ENCODE measurements around the gene TIMP3. TPM values are rescaled to one million over a fixed set of nuclear protein-coding genes. Genes with fewer than 3 reads are reported as not detected.

Gene TIMP3
- total and polyA plus RNA-seq, 2 donors (not counting 1 experiment from before 2014, with no cell fraction given): not detected

DNA sequence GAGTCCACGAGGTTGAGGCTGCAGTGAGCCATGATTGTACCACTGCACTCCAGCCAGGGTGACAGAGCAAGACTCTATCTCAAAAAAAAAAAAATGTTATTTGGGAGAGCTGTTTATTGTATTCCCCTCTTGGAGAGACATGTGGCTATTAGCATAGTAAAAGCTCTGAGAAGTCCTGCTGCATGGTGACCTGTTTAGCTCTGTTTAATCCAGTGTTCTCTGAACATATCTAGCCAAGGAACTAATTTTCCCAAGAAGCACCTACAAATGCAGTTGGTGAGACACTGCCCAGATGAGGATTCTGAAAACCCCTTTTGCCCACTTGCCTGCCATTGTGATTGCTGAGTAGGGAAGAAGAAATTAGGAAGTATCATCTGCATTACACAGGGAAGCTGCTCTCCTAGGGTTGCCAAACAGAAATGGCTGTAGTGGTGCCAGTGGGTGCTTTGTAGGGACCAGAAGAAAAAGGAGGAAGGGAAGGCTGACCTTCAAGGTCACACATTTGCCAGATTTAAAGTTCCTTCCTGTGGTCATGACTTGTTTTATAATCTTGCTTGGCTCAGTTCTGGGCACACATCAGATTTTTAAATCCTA, 15.7 kb downstream of the TIMP3 start:
- H3K27ac Mint-ChIP-seq: no peak overlapping the region
- 100% methylated on average over 1 of the region's 1 CpG for WGBS (ENCODE audit: insufficient coverage)
- POLR2A ChIA-PET: no interaction called here

DNA sequence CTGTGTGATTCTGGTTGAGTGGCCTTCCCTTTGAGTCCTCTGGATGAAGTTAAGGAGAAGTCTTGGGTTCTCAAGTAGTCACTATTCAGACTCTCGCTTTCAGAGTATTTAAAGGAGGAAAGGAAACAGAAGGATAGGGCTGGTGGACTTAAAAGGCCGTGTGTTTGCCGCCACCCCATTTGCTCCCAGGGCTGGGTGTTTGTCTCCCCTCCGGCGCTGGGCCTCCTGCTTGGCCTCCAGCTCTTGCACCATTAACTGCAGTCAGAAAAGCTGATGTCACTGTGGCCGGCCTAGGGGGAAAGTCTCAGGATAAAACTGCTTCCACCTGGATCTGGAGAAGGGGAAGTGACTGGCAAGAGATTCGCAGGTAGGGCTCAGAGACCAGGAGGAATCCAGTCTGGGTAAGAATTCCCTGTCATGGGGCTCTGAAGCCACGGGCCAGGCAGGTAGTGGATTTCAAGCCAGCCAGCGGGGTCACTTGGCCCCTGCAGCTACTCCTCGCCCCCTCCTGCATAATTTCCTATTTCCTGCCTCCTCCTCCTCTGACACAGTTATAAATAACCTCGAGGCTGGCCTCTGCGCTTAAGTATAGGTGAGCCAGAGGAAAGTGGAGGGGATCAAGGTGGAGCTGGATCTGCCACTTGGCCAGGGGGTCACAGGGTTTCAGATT, 17.1 kb downstream of the TIMP3 start:
- intact Hi-C loops (cut with micrococcal nuclease): no loop called here
- TF ChIP-seq EZH2 (IDR thresholded peaks at IDR 0.05; ENCODE audit: borderline replicate concordance, insufficient read depth, low read depth, low read length, poor library complexity, severe bottlenecking): no peak
- TF ChIP-seq, protein P1, sequence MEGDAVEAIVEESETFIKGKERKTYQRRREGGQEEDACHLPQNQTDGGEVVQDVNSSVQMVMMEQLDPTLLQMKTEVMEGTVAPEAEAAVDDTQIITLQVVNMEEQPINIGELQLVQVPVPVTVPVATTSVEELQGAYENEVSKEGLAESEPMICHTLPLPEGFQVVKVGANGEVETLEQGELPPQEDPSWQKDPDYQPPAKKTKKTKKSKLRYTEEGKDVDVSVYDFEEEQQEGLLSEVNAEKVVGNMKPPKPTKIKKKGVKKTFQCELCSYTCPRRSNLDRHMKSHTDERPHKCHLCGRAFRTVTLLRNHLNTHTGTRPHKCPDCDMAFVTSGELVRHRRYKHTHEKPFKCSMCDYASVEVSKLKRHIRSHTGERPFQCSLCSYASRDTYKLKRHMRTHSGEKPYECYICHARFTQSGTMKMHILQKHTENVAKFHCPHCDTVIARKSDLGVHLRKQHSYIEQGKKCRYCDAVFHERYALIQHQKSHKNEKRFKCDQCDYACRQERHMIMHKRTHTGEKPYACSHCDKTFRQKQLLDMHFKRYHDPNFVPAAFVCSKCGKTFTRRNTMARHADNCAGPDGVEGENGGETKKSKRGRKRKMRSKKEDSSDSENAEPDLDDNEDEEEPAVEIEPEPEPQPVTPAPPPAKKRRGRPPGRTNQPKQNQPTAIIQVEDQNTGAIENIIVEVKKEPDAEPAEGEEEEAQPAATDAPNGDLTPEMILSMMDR (IDR thresholded peaks at IDR 0.05): no peak
- Mint-ChIP-seq H3K9me3 (ENCODE audit: insufficient read depth) (no peaks in the 10 kb centered on the region), H3K4me1 (no peaks in the 10 kb centered on the region), H3K27ac (no peak overlapping the region), H3K4me3 (no peak overlapping the region), H3K27me3 (peaks cover 4% of the 10 kb centered on the region)
- Histone ChIP-seq H3K9ac (ENCODE audit: low read length) (no peak overlapping the region), H3K27me3 (replicated peaks in 1 of 4; ENCODE audit: control extremely low read depth in 1 of 4, control insufficient read depth in 3 of 4, insufficient read depth in 4 of 4, low read length in 3 of 4) (no peaks in the 10 kb centered on the region), H3K9me3 (ENCODE audit: control extremely low read depth in 1 of 3, control insufficient read depth in 2 of 3, insufficient read depth in 1 of 3, low read length in 2 of 3) (peaks cover 0 to 6% (median 0%) of the 10 kb centered on the region in 3 donors), H3K4me2 (replicated peaks; ENCODE audit: low read depth, low read length, poor library complexity, severe bottlenecking) (no peak overlapping the region), H3K4me1 (ENCODE audit: control insufficient read depth in 2 of 2, insufficient read depth in 2 of 2, low read length in 2 of 2) (no peaks in the 10 kb centered on the region), H3K27ac (ENCODE audit: low read length in 2 of 2) (no peak overlapping the region), H2AFZ (ENCODE audit: insufficient read depth, low read depth, low read length, poor library complexity, severe bottlenecking) (no peak overlapping the region), H3K36me3 (replicated peaks in 1 of 2; ENCODE audit: control extremely low read depth in 1 of 2, control insufficient read depth in 1 of 2, extremely low read depth in 1 of 2, insufficient read depth in 2 of 2, low read length in 1 of 2) (no peaks in the 10 kb centered on the region), H3K79me2 (ENCODE audit: control insufficient read depth, insufficient read depth, low read length) (no peaks in the 10 kb centered on the region), H4K20me1 (ENCODE audit: control insufficient read depth, insufficient read depth, low read length, poor library complexity, severe bottlenecking) (no peaks in the 10 kb centered on the region), H3K4me3 (ENCODE audit: control extremely low read depth in 1 of 5, extremely low read depth in 1 of 5, insufficient read depth in 1 of 5, low read depth in 2 of 5, low read length in 4 of 5) (no peak overlapping the region)
- no peak for DNase-seq
- WGBS (ENCODE audit: insufficient coverage): 86% methylated on average over 9 of the region's 12 CpGs
- no peak for ATAC-seq (ENCODE audit: low read depth)
- ChIA-PET POLR2A (no interaction called here), CTCF (no interaction called here)

More for the DNA sequence above, 15.7 kb downstream of the TIMP3 start:
- H3K79me2 ChIP-seq (ENCODE audit: control insufficient read depth, insufficient read depth, low read length): no peaks in the 10 kb centered on the region
- H3K4me1 ChIP-seq (ENCODE audit: control insufficient read depth in 2 of 2, insufficient read depth in 2 of 2, low read length in 2 of 2): no peaks in the 10 kb centered on the region
- H2AFZ ChIP-seq (ENCODE audit: insufficient read depth, low read depth, low read length, poor library complexity, severe bottlenecking): no peak overlapping the region
- DNase-seq (no peak), ATAC-seq (ENCODE audit: low read depth) (no peak)
- Mint-ChIP-seq H3K9me3 (ENCODE audit: insufficient read depth) (no peaks in the 10 kb centered on the region), H3K4me1 (no peaks in the 10 kb centered on the region), H3K27me3 (peaks cover 12% of the 10 kb centered on the region), H3K4me3 (no peak overlapping the region)
- CTCF ChIA-PET: interaction anchor here (0.8 kb wide), 1 partner anchor 11 kb away, joined by 4 read pairs; no protein-coding TSS in a partner anchor
- no peak overlapping the region for H3K9ac ChIP-seq (ENCODE audit: low read length)
- no peak overlapping the region for H3K27ac ChIP-seq (ENCODE audit: low read length in 2 of 2)
- H3K27me3 ChIP-seq (replicated peaks in 1 of 4; ENCODE audit: control extremely low read depth in 1 of 4, control insufficient read depth in 3 of 4, insufficient read depth in 4 of 4, low read length in 3 of 4): no peaks in the 10 kb centered on the region
- no peak for TF ChIP-seq EZH2 (IDR thresholded peaks at IDR 0.05; ENCODE audit: borderline replicate concordance, insufficient read depth, low read depth, low read length, poor library complexity, severe bottlenecking)
- TF ChIP-seq, protein P1 (IDR thresholded peaks at IDR 0.05): no peak
- H4K20me1 ChIP-seq (ENCODE audit: control insufficient read depth, insufficient read depth, low read length, poor library complexity, severe bottlenecking): no peaks in the 10 kb centered on the region
- intact Hi-C loops (cut with micrococcal nuclease): no loop called here
- H3K36me3 ChIP-seq (replicated peaks in 1 of 2; ENCODE audit: control extremely low read depth in 1 of 2, control insufficient read depth in 1 of 2, extremely low read depth in 1 of 2, insufficient read depth in 2 of 2, low read length in 1 of 2): no peaks in the 10 kb centered on the region
- H3K9me3 ChIP-seq (ENCODE audit: control extremely low read depth in 1 of 3, control insufficient read depth in 2 of 3, insufficient read depth in 1 of 3, low read length in 2 of 3): peaks cover 0 to 3% (median 0%) of the 10 kb centered on the region in 3 donors
- no peak overlapping the region for H3K4me3 ChIP-seq (ENCODE audit: control extremely low read depth in 1 of 5, extremely low read depth in 1 of 5, insufficient read depth in 1 of 5, low read depth in 2 of 5, low read length in 4 of 5)
- no peak overlapping the region for H3K4me2 ChIP-seq (replicated peaks; ENCODE audit: low read depth, low read length, poor library complexity, severe bottlenecking)

All from B cell (primary cell).